Measurements from ENCODE around the gene RASGRF1. TPM values are rescaled to one million over a fixed set of nuclear protein-coding genes. Genes with fewer than 3 reads are reported as not detected.

Gene RASGRF1
- total RNA-seq, 6 experiments from 2014 or later = 0.29 TPM; not detected in 5

- Histone ChIP-seq H3K9me3 (no peaks in the 10 kb centered on the region), H3K27ac (no peak overlapping the region), H3K36me3 (no peaks in the 10 kb centered on the region), H3K4me1 (peaks cover 0 to 3% (median 0%) of the 10 kb centered on the region in 4 donors), H3K4me3 (no peak overlapping the region), H3K27me3 (no peaks in the 10 kb centered on the region)
- TF ChIP-seq CTCF (IDR thresholded peaks at IDR 0.05) = no peak
- TF ChIP-seq POLR2A (IDR thresholded peaks at IDR 0.05) = no peak
- DNase-seq = no peak
- ATAC-seq = peak in 1 of 4 donors; percentile 20
- 76% methylated on average over 5 of the region's 15 CpGs for WGBS (ENCODE audit: insufficient coverage, low coverage, low lambda C conversion rate, missing lambda C conversion rate)
- intact Hi-C loops (cut with DNase I) = no loop called here
Observed at GRCh38 chr15:79058260-79058850, 32.2 kb downstream of the RASGRF1 start.

DNA sequence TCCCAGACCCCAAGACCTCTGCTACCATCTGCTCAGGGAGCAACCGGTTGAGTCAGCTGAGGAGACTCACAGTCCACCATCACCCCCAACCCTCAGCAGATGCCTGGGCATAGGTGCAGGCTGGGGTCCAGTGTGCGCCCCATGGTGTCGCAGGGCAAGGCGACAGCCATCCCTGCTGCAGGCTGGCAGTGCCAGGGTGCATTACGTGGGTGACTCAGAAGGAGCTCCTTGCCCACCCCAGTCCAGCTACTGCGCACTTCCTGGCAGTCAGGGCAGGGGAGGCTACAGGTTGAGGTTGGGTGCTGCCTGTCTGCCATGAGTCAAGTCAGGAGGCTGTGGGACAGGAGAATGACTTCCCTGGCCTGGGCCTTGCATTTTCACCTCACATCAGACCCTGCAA is 33.5 kb downstream of the RASGRF1 start:
- Histone ChIP-seq H3K4me1 (peaks cover 0 to 3% (median 0%) of the 10 kb centered on the region in 4 donors), H3K27ac (no peak overlapping the region), H3K36me3 (no peaks in the 10 kb centered on the region), H3K4me3 (no peak overlapping the region), H3K9me3 (no peaks in the 10 kb centered on the region), H3K27me3 (no peaks in the 10 kb centered on the region)
- ATAC-seq = no peak
- 86% methylated on average over 1 of the region's 6 CpGs for WGBS (ENCODE audit: insufficient coverage, low coverage, low lambda C conversion rate, missing lambda C conversion rate)
- TF ChIP-seq POLR2A (IDR thresholded peaks at IDR 0.05) (no peak), CTCF (IDR thresholded peaks at IDR 0.05) (no peak)
- no peak for DNase-seq
- intact Hi-C loops (cut with DNase I) = no loop called here

DNA sequence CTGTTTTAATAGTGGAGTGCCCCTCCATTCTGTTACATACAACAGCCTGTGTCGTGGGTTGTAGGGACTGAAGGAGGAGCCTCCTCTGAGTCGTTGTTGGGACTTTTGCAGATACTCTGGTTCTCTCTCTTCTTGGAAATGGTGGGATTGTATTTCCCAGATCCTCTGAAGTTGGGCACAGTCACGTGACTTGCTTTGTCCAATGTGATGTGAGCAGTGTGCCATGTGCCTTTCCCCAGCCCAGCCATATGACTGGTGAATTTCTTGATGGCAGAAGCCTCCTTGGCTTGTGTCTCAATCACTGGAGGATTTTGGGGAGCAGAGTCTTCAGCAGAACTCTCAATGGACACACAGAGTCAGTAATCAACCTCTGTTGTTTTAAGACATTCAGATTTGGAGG is 36.2 kb downstream of the RASGRF1 start:
- intact Hi-C loops (cut with DNase I) = no loop called here
- ATAC-seq (no peak), DNase-seq (no peak)
- no peaks in the 10 kb centered on the region for H3K36me3 ChIP-seq
- TF ChIP-seq CTCF (IDR thresholded peaks at IDR 0.05) = no peak
- peaks cover 0 to 3% (median 0%) of the 10 kb centered on the region in 4 donors for H3K4me1 ChIP-seq
- H3K9me3 ChIP-seq = no peaks in the 10 kb centered on the region
- H3K4me3 ChIP-seq = no peak overlapping the region
- no peak overlapping the region for H3K27ac ChIP-seq
- H3K27me3 ChIP-seq = no peaks in the 10 kb centered on the region
- WGBS (ENCODE audit: insufficient coverage, low coverage, low lambda C conversion rate, missing lambda C conversion rate) = 75% methylated on average over 3 of the region's 3 CpGs

DNA sequence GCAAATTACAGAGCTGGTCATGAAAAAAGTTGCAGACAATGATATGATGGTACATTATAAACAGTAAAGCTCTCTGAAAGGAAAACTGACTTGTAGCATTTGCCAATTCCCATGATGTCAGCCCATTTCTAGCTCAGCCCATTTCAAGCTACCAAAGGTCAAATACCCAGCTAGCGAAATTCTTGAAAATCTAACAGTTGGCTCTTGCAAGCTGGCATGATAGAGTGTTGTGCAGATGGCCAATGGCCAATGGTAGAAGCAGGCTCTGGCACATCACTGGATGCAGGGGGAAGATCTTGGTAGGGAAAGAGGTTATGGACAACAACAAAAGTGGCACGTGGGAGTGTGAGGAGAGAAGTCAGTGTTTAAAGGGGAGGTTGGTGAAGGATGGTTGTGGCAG is 36.7 kb downstream of the RASGRF1 start:
- H3K4me1 ChIP-seq = peaks cover 0 to 3% (median 0%) of the 10 kb centered on the region in 4 donors
- intact Hi-C loops (cut with DNase I) = no loop called here
- TF ChIP-seq POLR2A (IDR thresholded peaks at IDR 0.05) (no peak), CTCF (IDR thresholded peaks at IDR 0.05) (no peak)
- H3K4me3 ChIP-seq = no peak overlapping the region
- no peaks in the 10 kb centered on the region for H3K36me3 ChIP-seq
- H3K27ac ChIP-seq = no peak overlapping the region
- H3K9me3 ChIP-seq = no peaks in the 10 kb centered on the region
- no peaks in the 10 kb centered on the region for H3K27me3 ChIP-seq
- 40% methylated on average over 2 of the region's 2 CpGs for WGBS (ENCODE audit: insufficient coverage, low coverage, low lambda C conversion rate, missing lambda C conversion rate)
- DNase-seq (peak in 1 of 3 donors; percentile 2), ATAC-seq (peak in 2 of 4 donors; percentile 46 to 90)
